T-helper 9 cell (primary cell): ENCODE measurements around the gene ZER1.
A peak's percentile ranks its signal among the peaks of the same experiment; 100 is the strongest.

Experiments
- DNase-seq: peaks from one replicate; pipeline ENCODE4 v3.0.0-alpha.2; 2020

The ZER1 gene

DNA sequence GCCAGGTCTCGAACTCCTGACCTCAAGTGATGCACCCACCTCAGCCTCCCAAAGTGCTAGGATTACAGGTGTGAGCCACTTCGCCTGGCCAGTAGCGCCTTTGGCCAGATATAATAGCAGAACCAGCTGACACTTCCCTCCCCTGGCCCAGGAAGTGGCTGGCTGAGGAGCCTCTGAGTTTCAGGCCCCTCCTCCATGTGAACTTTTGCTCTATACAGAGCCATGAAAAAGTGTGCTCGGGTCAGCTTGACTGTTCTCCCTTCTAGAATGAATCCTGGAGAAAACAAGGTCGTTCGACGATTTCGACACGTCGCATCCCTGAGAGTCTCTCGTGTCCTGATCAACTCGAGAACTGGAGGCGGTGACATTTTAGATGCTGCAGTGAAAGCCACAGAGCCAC lies 39.2 kb downstream of the ZER1 start:
- no peak for DNase-seq

DNA sequence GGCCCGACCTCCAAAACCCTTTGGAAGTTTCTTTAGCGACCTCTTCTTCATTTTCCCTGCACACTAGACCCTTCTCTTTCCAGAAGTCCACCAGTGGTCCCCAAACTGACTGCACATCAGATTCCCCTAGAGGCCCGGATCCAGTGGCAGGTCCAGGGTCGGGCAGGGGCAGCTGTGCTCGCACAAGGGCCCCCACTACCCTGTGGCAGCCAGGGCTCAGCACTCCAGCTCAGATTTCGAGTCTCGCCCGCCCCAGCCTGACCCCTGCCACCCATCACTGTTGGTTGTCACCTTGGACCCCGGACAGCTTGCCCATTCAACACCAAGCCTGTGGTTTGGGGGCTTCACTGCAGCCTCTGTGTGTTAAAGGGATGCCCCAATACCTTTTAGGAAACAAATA lies 40.0 kb downstream of the ZER1 start:
- no peak for DNase-seq

DNA sequence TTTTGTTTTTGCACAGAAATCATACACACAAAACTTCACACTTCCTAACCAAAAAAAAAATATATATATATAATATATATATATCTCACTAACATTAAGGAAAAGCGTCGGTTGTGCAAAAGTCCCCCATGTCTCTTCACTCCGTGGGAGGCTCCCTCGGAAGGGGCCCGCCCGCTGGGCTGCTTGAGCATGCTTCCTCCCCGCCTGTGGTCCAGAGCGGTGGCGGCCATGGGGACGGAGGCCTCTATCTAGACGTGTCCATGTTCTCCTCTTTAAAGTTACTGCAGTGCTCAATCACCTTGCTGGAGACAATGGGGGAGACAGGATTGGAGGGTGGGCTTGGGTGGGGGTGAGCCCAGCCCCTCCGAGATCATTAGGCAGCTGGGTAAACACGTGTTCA lies 40.6 kb downstream of the ZER1 start:
- DNase-seq = no peak

DNA sequence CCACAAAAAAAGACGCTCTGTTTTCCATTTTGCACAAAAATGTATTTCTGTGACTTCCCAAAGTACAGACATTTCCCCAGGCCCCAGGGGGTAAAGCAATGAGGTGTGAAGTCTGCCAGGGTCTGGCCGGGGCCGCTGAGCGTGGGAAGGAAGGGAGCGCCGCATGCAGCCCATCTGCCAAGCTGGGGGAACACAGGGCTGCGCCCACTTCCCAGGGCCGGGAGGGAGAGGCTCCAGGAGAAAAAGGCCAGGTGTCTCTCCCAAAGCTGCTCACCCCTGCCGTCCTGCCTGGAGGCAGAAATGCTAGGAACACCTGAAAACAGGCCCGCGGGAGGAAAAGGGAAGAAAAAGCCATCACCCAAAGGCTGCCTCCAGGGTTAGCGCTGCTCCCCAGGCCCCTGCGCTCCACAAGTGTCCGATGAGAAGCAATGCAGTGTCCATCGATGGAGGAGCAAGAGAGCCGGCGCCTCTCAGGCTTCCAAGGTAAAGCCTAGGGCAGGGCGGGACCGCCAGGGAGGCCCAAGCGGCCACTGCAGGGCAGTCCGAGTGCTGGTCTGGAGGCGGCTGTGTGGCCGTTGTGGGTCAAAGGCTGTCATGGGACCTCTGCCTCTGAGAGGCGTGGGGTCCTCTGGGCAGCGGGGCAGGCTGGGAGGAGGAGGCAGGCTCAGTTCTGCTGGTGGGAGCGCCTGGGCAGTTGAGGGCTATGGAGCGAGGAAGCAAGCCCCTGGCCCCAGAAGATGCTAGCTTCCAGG lies 41.8 kb downstream of the ZER1 start:
- DNase-seq = no peak

DNA sequence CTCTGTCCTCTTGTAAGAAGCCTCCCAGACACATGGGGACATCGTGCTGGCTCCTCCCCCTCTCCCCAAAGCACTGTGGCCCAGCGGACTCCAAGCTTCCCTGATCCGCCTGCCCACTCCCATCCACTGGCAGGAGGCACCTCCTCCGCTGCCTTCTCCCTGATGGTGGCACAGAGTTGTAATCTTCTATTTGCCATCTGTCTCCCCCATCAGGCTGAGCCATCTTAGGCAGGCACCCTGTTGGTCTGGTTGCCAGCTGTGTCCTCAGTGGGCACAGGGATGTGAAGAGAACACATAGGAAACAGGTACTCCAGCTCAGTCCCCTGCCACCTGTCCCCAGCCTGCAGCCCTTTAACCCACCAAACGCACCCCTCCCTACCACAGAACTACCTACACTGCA lies 42.4 kb downstream of the ZER1 start:
- DNase-seq = no peak

DNA sequence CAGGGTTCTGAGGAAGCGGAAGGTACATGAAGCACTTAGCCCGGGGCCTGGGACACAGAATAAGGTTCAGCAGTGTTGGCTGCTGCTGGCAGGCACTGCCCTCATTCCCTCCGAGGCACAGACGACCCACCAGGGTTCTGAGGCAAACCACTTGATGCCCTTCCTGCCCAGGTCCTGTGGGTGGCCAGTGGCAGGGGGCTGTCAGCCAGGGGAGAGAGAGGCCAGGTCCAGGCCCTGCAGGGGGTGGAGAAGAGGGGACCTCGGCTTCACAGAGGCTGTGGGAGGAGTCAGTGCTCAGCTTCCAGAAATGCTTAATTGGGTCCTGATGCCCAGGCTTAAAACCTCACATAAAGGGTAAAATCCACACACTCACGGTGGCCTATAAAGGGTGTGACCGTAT lies 43.4 kb downstream of the ZER1 start:
- DNase-seq = no peak

DNA sequence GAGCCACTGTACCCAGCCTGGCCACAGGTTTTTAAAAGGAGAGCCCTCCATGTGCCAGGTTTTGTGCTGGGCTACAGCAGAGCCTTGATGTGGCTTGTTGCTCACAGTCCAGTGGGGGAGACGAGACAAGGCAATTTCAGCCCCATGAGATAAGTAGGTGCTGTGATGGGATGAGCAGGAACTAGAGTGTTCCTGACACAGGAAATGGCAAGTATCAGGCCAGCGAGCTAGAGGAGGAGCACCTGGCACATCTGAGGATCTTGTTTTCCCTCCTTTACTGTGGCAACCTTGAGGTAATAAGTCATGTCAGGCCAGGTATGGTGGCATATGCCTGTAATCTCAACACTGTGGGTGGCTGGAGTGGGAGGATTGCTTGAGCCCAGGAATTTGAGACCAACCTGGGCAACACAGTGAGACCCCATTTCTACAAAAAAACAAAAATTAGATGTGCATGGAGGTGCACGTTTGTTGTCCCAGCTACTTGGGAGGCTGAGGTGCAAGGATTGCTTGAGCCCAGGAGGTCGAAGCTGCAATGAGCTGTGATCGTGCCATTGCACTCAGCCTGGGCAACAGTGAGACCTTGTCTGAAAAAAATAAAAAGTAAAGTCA lies 44.0 kb downstream of the ZER1 start:
- no peak for DNase-seq

DNA sequence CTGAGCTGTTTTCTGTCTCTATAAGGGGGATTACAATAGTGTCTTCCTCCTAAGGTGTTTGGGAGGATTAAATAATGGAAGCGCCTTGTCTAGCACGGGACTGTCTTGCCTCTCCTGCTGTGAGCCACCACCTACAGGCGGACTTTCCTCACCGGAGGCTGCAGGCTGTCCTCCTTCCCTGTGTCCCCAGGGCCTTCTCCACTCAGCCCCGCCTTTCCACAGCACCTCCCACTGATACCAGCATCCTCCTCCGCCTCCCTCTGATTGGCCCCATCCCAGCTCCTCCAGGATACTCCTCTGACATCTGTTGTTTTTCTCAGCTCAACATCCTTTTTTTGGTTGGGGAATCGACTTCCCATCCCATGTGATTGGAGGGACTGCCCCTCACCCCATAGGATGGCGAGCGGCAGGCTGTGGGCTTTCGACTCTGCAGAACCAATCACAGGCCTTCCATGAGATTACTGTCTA lies 46.9 kb downstream of the ZER1 start:
- peak; percentile 22 for DNase-seq

DNA sequence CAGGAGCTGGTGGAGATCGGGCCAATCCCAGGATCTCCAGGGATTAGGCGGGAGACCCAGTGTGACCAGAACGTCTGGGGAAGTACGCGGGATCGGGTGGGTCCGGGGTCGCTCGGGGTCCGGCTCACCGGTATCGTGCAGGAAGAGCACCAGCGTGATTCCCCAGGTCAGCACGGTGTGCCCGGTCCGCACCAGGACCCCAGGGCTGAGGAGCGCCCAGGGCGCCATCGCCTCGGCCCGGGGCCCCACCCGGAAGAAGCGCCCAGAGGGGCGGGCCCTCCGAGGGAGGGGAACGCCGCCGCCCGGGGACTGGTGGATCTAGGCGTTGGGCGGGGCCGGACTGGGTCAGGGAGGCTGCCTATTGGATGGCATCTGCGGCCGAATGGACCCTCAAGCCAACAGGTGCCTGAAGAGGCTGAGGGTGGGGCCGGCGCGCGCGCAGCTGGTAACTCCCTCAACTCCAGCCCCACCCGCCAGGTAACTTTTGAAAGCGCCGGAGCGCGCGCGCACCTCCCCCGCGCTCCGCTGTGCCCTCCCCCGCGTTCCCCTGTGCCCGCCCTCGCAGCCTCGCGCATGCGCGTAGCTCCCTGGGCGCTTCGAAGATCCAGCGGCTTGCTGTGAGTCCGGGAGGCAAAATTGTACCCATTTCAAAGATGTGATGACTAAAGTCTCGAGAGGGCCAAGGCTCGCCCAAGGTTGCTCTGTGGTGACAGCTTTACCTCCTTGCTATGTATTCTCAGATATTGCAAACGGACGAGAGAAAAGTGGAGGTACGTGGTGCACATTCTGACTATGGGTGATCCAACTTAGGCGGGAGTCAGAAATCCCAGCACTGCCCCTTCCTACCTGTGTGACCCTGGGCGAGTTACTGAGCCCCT lies 47.6 kb downstream of the ZER1 start, which contains the start of gene ZDHHC12:
ZDHHC12 (minus strand) TSS at position 262 of the 878 bp plus-strand sequence; CDS start at position 228, 34 bp downstream.
- DNase-seq = peak; percentile 99

DNA sequence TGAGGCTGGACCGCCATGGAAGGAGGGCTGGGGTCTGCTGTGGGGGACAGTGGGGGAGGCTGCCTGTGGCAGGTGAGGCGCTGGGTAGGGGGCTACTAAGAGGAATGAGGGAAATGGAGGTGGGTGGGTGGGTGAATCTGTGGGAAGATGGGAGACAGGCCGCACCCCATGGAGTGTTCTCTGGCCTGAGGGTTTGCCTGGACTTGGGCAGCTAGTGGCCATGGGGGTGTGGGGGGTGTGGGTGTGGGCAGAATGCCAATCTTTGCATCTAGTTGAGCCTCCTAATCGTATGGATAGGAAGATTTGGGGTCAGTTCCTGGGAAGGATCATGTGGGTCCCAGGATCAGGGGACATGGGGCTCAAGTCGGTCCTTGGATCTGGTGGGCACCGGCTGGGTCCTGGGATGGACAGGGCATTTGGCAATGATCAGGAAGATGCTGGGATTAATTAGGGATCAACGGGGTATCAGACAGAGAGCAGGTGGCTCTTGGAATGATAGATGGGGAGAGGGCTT lies 48.3 kb downstream of the ZER1 start:
- no peak for DNase-seq

DNA sequence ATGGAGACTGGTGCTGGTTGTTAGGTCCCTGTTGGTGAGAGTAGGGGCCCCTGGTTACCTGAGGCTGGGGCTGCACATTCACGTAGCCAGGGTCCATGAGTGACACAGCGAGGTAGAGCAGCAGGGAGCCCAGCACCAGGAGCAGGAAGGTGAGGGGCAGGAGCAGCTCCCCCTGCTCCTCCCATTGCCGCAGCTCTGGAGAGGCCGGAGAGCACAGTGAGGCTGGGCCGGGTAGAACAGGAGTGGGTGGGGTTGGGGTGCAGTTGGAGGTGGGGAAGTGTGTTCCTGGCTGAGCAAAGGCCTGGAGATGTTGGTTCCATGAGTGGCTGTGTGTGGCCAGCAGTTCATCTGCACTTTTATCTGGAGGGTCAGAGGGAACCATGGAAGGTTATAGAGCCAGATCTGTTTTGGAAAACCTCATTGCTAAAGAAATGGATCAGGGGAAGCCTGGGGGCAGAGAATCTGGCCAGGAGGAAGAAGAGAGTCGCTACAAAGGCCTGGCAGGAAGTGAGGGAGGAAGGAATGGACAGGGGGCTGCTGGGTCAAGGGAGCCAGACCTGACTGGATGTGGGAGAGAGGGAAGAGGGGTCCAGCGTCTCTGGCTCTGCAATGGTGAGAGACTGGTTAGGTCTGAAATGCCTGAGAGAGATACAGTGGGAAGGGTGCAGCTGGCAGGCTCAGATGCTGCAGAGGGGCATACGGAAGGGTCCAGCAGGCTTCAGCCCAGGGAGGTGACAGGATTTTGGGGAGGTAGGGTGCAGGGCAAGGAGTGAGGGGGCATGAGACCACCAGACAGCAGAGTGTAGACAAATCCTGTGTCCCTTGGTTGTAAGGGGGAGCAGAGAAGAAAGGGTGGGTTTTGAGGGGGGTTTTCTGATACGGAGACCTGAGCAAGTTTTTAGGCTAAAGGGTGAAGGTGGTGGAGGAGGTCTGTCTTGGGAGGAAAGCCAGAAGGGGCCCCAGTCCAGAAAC lies 49.1 kb downstream of the ZER1 start:
- no peak for DNase-seq

DNA sequence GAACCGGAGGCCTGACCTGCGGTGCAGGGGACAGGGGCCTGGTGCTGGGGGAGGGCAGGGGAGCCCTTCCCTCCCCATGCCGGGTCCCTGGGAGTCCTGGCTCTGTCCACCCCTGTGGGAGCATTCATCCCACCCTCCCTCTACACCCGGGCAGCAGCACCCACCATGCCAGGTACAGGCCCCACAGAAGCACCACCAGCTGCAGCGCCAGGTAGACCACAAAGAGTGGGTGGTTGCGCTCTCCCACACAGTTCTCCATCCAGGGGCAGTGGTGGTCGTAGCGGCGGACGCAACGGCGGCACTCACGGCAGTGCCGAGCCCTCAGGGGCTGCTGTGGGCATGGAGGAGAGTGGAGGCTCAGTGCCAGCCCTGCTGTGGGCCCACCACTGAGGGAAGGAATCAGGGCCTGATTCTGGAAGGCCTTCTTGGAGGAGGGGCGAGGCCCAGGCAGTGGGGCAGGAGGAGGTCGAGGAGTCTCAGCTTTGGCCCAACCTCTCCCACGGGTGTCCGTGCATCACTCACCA lies 50.2 kb downstream of the ZER1 start:
- no peak for DNase-seq

DNA sequence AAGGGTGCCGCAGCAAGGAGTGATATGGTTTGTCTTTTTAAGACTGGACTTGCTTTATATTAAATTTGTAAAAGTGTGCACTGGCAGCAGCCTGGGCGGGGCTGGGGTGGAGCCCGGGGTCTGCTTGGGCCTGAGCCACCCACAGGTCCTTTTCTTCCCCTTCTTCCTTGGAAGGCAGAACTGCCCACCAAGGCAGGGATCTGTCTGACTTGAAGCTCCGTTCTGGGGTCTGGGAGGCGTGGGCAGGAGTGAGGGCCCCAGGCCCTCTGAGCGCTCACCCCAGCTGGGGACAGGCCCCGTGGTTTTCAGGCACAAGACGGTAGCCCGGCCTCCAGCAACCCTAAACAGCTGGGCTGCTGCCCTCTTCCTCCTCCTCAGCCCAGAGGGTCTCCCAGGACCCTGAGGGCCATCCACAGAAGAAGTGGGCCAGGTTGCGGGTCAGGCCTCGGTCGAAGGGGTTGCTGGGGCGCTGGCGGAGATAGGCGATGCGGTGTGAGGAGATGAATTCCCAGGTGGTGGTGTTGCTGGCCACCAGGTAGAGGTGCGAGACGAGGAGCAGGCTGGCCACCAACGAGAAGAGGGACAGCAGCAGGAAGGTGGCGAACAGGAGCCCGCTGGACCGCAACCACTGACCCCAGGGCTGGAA lies 50.8 kb downstream of the ZER1 start:
- no peak for DNase-seq

DNA sequence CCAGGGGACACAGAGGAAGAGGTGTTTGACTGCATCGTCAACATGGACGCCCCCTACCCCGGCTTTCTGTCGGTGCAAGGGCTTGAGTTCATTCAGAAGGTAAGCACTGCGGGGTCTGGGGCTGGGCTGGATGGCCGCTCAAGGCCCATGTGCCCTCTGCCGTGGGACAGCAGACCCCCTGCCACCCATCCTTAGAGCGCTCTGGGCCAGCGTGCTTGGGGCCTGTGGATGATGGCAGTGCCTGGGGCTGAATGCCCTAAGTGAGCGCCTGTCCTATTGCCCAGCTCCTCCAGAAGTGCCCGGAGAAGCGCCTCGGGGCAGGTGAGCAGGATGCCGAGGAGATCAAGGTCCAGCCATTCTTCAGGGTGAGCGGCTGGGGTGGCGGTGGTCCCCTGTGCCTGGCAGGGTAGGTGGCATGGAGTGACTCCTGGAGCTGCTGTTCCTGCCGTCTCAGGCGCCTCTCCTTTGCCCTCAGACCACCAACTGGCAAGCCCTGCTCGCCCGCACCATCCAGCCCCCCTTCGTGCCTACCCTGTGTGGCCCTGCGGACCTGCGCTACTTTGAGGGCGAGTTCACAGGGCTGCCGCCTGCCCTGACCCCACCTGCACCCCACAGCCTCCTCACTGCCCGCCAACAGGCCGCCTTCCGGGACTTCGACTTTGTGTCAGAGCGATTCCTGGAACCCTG lies 51.7 kb downstream of the ZER1 start:
- no peak for DNase-seq

DNA sequence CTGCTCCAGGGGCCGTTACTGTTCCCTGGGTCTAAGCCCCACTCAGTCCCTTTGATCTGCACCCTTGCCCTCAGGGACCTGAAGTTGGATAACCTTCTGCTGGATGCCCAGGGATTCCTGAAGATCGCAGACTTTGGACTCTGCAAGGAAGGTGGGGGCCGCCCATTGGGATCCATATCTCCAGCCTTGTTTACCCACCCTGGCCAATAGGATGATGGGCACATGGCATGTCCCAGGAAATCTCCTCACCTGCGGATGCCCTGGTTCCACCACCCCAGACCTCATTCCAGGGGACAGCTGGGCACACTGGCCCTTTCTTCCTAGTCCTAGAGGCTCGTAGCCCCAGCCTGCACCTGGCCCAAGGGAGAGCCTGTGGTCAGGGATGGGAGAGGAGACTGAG lies 53.3 kb downstream of the ZER1 start:
- DNase-seq = no peak

DNA sequence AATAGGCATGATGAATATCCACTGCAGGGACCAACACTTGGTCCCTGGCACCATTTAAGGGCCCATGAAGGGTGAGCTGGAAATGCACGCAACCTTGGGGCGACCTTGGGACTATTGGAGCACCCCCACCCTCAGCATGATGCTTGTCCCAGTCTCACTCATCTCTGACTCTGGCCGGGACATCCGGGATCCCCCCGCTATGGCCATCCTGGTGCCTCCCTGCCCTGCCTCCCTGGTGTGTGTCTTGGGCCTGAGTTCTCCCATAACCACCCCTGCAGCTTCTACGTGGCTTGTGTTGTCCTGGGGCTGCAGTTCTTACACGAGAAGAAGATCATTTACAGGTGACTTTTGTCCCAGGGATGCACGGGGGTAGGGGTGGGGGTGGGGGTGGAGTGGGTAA lies 53.7 kb downstream of the ZER1 start:
- no peak for DNase-seq

DNA sequence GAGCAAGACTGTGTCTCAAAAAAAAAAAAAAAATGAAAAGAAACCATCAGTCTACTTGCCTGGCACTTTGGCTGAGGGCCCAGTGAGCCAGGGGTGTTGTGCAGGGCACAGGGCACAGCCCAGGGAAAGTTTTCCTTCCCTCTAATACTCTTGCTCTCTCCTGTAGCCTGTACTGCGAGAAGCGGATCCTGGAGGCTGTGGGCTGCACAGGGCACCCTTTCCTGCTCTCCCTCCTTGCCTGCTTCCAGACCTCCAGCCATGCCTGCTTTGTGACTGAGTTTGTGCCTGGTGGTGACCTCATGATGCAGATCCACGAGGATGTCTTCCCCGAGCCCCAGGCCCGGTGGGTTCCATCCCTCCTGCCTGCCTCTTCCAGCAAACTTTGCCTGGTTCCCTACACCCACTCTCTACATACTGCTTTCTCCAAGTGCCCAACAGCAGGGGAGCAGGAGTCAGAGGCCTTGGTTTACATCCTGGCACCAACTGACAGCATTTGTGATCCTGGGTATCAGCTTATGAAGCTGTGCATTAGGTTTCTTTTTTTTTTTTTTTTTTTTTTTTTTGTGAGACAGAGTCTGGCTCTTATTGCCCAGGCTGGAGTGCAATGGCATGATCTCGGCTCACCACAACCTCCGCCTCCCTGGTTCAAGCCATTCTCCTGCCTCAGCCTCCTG lies 55.0 kb downstream of the ZER1 start:
- DNase-seq = no peak

DNA sequence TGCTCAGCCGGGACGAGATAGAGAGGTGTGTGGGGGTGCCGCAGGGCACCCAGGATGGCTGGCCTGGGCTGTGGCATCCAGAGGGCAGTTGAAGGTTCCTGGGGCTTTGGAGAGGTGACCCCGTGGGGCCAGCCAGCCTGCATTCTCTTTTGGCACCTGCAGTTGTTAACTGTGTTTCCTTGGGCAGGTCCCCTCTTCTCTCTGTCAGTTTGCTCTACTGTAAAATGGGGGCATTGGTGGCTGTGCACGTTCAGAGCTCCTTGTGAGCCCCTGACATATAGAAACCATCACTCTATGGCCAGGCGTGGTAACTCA lies 56.3 kb downstream of the ZER1 start:
- no peak for DNase-seq

DNA sequence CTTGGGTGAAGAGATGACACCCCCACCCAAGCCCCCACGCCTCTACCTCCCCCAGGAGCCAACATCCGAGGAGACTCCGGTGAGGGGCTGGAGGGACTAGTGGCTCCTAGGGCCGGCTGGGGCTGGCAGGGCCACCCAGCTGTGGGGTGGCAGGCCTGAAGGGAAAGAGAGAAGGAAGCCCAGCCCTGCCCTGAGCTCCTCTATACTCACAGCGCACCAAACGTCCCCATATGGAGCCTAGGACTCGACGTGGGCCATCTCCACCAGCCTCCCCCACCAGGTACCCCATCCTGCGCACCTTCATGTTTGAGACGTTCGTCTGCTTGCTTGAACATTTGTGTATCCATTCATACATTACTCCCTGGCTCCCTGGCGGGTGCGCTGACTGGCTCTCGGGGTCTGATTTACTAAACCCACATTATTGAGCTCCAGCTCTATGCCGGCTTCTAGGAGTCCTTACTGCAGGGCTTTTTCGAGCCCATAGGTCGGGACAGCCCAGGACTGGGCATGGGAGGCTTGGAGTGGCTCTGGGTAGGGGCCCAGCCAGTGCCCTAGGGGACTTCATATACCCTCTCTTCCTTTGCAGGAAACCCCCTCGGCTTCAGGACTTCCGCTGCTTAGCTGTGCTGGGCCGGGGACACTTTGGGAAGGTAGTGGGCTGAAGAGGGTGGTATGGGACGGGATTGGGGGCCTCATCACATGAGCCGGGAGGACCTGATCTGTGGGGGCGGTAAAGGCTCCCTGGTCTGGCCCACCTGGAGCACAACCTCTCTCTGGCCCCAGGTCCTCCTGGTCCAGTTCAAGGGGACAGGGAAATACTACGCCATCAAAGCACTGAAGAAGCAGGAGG lies 56.9 kb downstream of the ZER1 start:
- DNase-seq = no peak
